SU-DHL-6 (cell line): ENCODE data around the gene EYS.

ENCODE experiments used
- H2AFZ ChIP-seq: fragments of 200-600 bp; sonication (generic); 2 replicates; pipeline ENCODE4 v1.6.1; 2014; ENCODE audit warnings: low read depth, mild to moderate bottlenecking, moderate library complexity, mixed read lengths, antibody characterized with exemption, low read length; ENCODE audit not compliant: severe bottlenecking
- H3F3A ChIP-seq: fragments of 200-600 bp; shearing (Covaris generic); 2 replicates; pipeline ENCODE4 v1.6.0; 2016; ENCODE audit warnings: antibody characterized with exemption, mild to moderate bottlenecking; ENCODE audit not compliant: insufficient read depth
- H3K27ac ChIP-seq: fragments of 200-600 bp; sonication (generic); 2 replicates; pipeline ENCODE4 v1.5.1; 2016; ENCODE audit warnings: low read depth, mild to moderate bottlenecking, low read length, moderate library complexity, mixed read lengths
- H3K27me3 ChIP-seq: fragments of 200-600 bp; sonication (generic), shearing (Covaris generic); 2 replicates; pipeline ENCODE4 v1.6.0; 2014; ENCODE audit warnings: mild to moderate bottlenecking, low read length
- H3K36me3 ChIP-seq: fragments of 200-600 bp; sonication (generic); 2 replicates; pipeline ENCODE4 v1.6.1; 2014; ENCODE audit warnings: mild to moderate bottlenecking, low read length, mixed read lengths
- H3K4me2 ChIP-seq: fragments of 300-600, 200-600 bp; shearing (Covaris generic), sonication (generic); 2 replicates; pipeline ENCODE4 v1.6.0; 2014; ENCODE audit warnings: low read length, low read depth, mild to moderate bottlenecking; ENCODE audit not compliant: poor library complexity, severe bottlenecking
- H3K4me3 ChIP-seq: fragments of 200-600 bp; sonication (generic); 2 replicates; pipeline ENCODE4 v1.5.1; 2014; ENCODE audit warnings: antibody characterized with exemption, low read length, mild to moderate bottlenecking, mixed read lengths; ENCODE audit not compliant: insufficient read depth, poor library complexity, severe bottlenecking
- H3K79me2 ChIP-seq: fragments of 200-600 bp; sonication (generic); 2 replicates; pipeline ENCODE4 v1.6.1; 2014; ENCODE audit warnings: mild to moderate bottlenecking, low read length, moderate library complexity; ENCODE audit not compliant: insufficient read depth
- H3K9ac ChIP-seq: fragments of 200-600 bp; sonication (generic); 2 replicates; pipeline ENCODE4 v1.7.0; 2014; ENCODE audit warnings: mild to moderate bottlenecking, low read length
- H3K9me2 ChIP-seq: fragments of 200-600 bp; sonication (generic); replicated peaks from 2 replicates; pipeline ENCODE4 v1.6.1; 2014; ENCODE audit warnings: low read length; ENCODE audit not compliant: insufficient read depth
- H3K9me3 ChIP-seq: fragments of 200-600 bp; sonication (generic); 2 replicates; pipeline ENCODE4 v1.6.1; 2014; ENCODE audit warnings: low read length, mixed read lengths; ENCODE audit not compliant: insufficient read depth
- H4K20me1 ChIP-seq: fragments of 200-600 bp; sonication (generic); 2 replicates; pipeline ENCODE4 v1.6.1; 2014; ENCODE audit warnings: low read depth, mild to moderate bottlenecking, antibody characterized with exemption, low read length, moderate library complexity, mixed read lengths
- EZH2phosphoT487 ChIP-seq: fragments of 200-600 bp; sonication (generic), shearing (Covaris generic); conservative IDR thresholded peaks from 2 replicates; pipeline ENCODE4 v1.6.1; 2018; ENCODE audit warnings: mild to moderate bottlenecking, antibody characterized with exemption, low read length, moderate library complexity, mixed read lengths
- TF ChIP-seq, protein P1 (sequence below): fragments of 200-600 bp; sonication (generic); IDR thresholded peaks from one replicate; pipeline ENCODE4 v1.5.1; 2017; ENCODE audit warnings: antibody characterized with exemption, mild to moderate bottlenecking, low read length, moderate library complexity; ENCODE audit not compliant: insufficient read depth, poor library complexity, severe bottlenecking

EYS gene

DNA sequence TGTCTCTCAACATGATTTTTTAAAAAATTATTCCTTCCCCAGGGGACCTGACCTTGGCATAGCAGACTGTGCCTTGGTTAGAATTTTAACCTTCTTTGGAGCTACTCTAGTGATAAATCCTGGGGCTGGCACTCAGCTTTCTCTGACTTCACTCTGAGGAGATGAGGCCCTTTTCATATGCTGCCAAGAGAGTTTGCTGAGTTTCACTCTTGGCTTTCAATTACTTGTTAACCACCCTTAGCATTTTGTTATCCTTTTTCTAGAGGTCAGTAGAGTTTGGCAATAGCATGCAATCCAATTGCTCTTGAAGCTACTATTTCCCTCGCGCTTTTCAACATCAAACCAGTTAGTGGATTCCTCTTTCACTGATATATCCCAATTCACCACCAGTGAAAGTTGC, 920.3 kb downstream of the EYS start:
- no peak for TF ChIP-seq EZH2phosphoT487
- TF ChIP-seq, protein P1, sequence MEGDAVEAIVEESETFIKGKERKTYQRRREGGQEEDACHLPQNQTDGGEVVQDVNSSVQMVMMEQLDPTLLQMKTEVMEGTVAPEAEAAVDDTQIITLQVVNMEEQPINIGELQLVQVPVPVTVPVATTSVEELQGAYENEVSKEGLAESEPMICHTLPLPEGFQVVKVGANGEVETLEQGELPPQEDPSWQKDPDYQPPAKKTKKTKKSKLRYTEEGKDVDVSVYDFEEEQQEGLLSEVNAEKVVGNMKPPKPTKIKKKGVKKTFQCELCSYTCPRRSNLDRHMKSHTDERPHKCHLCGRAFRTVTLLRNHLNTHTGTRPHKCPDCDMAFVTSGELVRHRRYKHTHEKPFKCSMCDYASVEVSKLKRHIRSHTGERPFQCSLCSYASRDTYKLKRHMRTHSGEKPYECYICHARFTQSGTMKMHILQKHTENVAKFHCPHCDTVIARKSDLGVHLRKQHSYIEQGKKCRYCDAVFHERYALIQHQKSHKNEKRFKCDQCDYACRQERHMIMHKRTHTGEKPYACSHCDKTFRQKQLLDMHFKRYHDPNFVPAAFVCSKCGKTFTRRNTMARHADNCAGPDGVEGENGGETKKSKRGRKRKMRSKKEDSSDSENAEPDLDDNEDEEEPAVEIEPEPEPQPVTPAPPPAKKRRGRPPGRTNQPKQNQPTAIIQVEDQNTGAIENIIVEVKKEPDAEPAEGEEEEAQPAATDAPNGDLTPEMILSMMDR, result no peak
- H3K9me2 ChIP-seq, result no peaks in the 10 kb centered on the region
- H3K79me2 ChIP-seq, result no peaks in the 10 kb centered on the region
- H3K4me3 ChIP-seq, result no peak overlapping the region
- no peak overlapping the region for H3K9ac ChIP-seq
- no peak overlapping the region for H3K4me2 ChIP-seq
- H4K20me1 ChIP-seq, result no peaks in the 10 kb centered on the region
- no peak overlapping the region for H3K27ac ChIP-seq
- no peak overlapping the region for H2AFZ ChIP-seq
- no peaks in the 10 kb centered on the region for H3K27me3 ChIP-seq
- no peaks in the 10 kb centered on the region for H3K36me3 ChIP-seq
- H3F3A ChIP-seq, result no peaks in the 10 kb centered on the region
- no peaks in the 10 kb centered on the region for H3K9me3 ChIP-seq

DNA sequence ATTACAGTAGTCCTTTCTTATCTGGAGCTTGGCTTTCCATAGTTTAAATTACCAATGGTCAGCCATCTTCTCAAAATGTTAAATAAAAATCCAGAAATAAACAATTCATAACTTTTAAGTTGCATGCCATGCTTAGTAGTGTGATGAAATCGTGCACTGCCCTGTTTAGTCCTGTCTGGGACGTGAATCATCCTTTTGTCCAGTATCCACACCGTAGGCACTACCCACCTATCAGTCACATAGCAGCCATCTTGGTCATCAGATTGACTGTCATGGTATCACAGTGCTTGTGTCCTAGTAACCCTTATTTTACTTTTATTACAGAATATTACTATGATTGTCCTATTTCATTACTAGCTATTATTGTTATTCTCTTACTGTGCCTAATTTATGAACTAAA, 924.1 kb downstream of the EYS start:
- Histone ChIP-seq H3K4me3 (no peak overlapping the region), H3F3A (no peaks in the 10 kb centered on the region), H3K9ac (no peak overlapping the region), H3K79me2 (no peaks in the 10 kb centered on the region), H2AFZ (no peak overlapping the region), H4K20me1 (no peaks in the 10 kb centered on the region), H3K9me3 (no peaks in the 10 kb centered on the region), H3K27ac (no peak overlapping the region), H3K9me2 (no peaks in the 10 kb centered on the region), H3K4me2 (no peak overlapping the region), H3K27me3 (no peaks in the 10 kb centered on the region), H3K36me3 (no peaks in the 10 kb centered on the region)
- TF ChIP-seq, protein P1, result no peak
- no peak for TF ChIP-seq EZH2phosphoT487

DNA sequence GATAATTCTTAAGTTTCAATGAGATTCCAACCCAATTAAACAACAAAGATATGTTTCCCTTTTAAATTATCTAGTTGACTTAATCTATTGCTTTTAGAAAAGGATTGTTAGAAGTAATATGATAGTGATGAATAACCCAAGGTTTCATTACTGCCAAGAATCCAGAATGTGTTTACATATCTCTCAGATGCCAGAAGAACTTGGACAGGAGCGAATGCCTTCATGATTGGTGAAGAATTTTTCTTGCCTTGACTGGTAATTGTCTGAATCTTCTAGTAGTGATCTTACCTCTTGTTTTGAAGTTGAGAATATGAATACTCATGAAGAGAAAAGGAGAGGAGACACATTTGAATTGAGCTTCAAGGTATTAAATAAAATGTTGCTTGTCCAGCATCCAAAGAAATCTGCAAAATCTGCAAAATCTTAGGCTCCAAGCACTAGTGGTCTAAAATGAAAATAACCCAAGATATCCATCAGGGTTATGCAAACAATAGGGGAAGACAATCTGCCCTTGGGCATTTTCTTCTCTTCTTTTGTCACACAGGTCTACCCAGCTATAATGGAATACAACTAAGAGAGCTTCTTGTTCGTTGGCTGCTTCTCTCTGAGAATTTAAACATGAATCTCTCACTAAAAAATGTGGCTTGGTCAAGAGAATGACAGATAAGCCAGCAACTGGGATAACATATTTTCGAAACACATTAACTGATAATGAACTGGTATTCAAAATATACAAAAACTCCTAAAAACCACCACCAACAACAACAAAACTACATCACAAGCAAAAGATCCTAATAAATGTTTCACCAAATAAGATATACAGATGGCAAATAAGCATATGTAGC, 928.9 kb downstream of the EYS start:
- Histone ChIP-seq H3K36me3 (no peaks in the 10 kb centered on the region), H3K27me3 (no peaks in the 10 kb centered on the region), H2AFZ (no peak overlapping the region), H3F3A (no peaks in the 10 kb centered on the region), H3K9ac (no peak overlapping the region), H3K27ac (no peak overlapping the region), H4K20me1 (no peaks in the 10 kb centered on the region), H3K4me3 (no peak overlapping the region), H3K9me2 (no peaks in the 10 kb centered on the region), H3K4me2 (no peak overlapping the region), H3K79me2 (no peaks in the 10 kb centered on the region), H3K9me3 (no peaks in the 10 kb centered on the region)
- TF ChIP-seq EZH2phosphoT487, result no peak
- TF ChIP-seq, protein P1, result no peak
